A204.1 (cell line): ENCODE results near the gene EPHA3.
"Not testable (repeated sequence)": the region's sequence is repeated elsewhere in the genome, so short reads cannot be mapped to it uniquely, and the experiment has no call there.

Source experiments
- FAIRE-seq: peaks from 2 replicates; lab custom pipeline; 2012; peaks lifted over from hg19 to GRCh38; lab: Jason Lieb, UNC

Gene EPHA3

DNA sequence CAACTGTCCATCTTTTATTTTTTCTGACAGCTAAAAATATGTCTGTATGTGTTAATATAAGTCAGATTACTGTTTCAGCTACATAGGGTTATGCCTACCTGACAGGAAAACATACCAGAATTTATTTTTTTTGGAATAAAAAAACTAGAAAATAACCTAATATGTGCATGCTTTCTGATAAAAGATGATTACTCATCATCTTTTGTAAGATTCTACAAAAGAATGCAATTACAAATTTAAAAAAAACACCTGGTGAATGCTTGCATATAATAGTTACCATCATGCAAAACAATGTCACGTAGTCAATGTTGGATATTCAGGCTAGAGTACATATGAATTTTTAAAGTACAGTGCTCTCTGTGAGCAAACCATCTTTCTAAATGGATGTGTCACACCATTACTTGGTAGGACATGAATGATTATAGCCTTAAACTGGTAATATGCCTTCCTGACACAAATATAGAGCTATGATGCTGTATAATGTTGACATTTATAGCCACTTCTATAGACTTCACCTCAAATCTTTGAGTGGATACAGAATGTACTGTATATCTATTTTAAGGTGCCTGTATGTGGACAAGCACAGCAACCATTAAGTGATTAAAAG is 180.6 kb downstream of the EPHA3 start:
- no peak for FAIRE-seq

DNA sequence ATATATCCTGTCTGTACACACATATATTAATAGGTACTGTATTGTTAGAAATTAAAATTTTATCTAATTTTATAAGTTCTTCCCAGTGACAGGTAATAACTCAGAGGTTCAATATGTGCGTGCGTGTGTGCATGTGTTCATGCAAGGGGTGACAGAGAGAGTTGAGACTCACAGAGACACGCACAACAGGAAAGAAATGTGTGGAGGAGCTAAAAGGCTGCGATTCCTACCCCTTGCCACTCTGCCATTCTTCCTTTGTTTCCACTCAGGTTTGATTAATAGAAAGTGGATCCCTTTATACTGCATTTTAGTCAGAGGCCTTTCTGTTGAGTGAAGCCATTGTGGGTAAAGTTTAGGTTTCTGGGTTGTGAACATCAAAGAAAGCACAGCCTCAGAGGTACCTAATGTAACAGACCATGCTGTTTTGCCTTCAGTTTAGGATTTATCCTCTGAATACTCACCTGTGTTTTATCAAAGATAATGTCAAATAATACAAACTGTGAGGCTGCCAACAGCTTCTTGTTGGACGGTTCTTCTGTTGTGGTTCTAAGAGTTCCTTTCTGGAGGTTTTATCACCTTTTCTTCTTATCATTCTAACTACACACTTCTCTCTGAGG is 182.3 kb downstream of the EPHA3 start:
- no peak for FAIRE-seq

DNA sequence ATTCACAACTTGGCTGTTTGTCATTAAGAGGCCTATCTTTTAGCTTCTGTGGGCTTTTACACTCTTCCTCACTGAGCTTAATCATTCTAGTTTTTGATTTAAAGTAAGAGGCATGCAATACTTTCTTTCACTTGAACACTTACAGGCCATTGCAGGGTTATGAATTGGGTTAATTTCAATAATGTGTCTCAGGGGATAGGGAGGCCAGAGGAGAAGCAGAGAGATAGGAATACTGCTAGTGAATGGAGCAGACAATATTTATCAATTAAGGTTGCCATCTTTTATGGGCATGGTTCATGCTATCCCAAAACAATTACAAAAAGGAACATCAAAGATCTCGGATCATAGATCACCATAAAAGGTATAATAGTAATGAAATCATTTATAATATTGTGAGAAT is 189.8 kb downstream of the EPHA3 start:
- FAIRE-seq = no peak

DNA sequence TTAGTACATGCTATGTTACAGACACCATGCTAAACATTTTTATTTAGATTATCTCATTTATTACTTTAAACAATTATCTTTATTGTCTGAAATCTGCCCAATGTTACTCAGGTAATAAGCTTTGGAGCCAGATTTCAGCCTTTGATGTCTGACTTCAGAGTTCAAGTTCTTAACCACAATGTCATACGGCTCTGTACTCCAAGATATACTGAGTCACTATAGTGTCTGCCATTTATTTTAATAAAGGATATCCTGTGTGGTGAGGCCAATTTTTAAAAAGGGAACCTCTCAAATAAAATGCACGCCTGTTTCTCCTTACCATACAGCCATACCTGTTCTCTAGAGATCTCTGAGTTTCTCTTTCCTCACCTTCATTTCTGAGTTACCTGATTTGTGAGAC is 193.1 kb downstream of the EPHA3 start:
- no peak for FAIRE-seq

GRCh38 chr3:89300981-89301380 is 193.6 kb downstream of the EPHA3 start:
- no peak for FAIRE-seq

DNA sequence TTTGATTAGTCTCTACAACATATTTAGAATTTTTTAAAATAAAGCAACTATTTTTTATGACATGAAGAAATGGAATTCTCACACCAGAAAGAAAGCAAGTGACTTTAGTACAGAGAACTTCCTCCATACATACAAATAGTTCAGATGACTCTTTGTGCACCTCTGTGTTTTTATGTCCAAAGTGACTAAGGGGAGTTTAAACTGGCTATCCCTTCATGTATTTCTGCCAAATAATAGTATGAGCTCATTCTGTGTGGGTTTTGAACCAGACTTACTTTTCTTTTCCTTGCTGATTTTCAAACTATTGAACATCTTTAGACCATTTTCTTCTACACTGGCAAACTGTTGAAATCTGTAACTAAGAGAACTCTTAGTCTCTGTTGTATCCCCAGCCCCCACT is 196.3 kb downstream of the EPHA3 start:
- FAIRE-seq = no peak

- no peak for FAIRE-seq
These were observed 199.1 kb downstream of the EPHA3 start for GRCh38 chr3:89306540-89306939.

DNA sequence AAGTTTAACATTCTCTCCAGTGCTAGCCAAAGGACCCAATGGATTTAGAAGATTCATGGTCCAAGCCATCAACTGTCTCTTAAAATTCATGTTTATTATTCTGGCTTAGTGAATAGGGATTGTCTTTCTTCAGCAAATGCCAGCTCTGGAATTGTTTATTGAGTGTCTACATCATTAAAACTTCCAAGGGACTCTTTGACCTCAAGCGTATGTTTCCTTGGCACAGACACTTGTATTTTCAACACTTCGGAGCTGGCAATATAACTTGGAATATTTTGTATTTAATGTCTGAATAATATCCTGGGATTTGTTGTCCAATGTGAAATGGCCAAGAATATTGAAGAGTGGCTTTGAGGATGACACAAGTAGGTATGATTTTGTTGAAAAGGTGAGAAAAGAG is 204.2 kb downstream of the EPHA3 start:
- FAIRE-seq = no peak

DNA sequence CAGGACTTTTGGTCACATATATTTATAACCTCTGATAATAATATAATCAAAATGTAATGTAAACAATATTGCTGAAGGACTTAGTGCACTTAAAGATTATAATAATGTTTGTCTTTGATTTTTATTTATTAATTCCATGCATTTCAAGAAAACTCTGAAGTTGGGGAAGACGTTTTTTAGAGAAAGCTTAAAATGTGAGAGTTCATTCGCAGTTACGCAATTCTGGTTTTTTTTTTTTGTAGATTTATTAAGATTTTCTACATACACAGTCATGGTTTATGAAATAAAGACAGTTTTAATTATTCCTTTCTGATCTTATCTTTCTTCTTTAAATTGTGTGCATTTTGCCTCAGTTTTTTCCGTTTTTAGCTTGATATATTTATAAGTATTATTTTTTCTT is 204.7 kb downstream of the EPHA3 start:
- FAIRE-seq = no peak

- no peak for FAIRE-seq
These were observed 207.2 kb downstream of the EPHA3 start for GRCh38 chr3:89314454-89315098.

- no peak for FAIRE-seq
These were observed 208.5 kb downstream of the EPHA3 start for GRCh38 chr3:89315750-89316470.

- no peak for FAIRE-seq
These were observed 212.8 kb downstream of the EPHA3 start for GRCh38 chr3:89320186-89320585.

- FAIRE-seq = no peak
These were observed 219.6 kb downstream of the EPHA3 start for GRCh38 chr3:89326997-89327396.

GRCh38 chr3:89332386-89332785 is 225.0 kb downstream of the EPHA3 start:
- FAIRE-seq = no peak

GRCh38 chr3:89332793-89333192 is 225.4 kb downstream of the EPHA3 start:
- FAIRE-seq = no peak

GRCh38 chr3:89335693-89336092 is 228.3 kb downstream of the EPHA3 start:
- FAIRE-seq = no peak

GRCh38 chr3:89340408-89340807 is 233.0 kb downstream of the EPHA3 start:
- no peak for FAIRE-seq

DNA sequence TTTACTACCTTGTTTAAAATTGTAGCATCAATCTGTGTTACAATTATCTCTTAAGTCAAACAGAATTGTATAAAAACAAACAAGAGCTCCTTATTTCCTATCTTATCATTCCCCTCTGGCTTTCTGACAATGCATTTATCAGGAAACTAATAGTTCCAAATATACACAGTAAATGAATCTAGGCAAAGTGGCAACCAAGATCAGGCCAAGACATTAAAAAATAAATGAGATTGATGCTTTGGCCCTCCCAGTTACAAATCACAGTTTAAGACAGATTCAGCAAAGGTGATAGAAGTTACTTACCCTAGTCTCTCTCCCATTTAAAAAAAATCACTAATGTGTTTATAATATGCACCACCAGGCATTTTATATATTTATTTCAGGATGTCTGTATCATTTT is 236.7 kb downstream of the EPHA3 start:
- no peak for FAIRE-seq

GRCh38 chr3:89350935-89351334 is 243.5 kb downstream of the EPHA3 start:
- not testable (repeated sequence) for FAIRE-seq

- FAIRE-seq = no peak
These were observed 246.0 kb downstream of the EPHA3 start for GRCh38 chr3:89353465-89353864.

- FAIRE-seq = no peak
These were observed 250.9 kb downstream of the EPHA3 start for GRCh38 chr3:89358281-89358680.

- no peak for FAIRE-seq
These were observed 252.7 kb downstream of the EPHA3 start for GRCh38 chr3:89360156-89360555.

DNA sequence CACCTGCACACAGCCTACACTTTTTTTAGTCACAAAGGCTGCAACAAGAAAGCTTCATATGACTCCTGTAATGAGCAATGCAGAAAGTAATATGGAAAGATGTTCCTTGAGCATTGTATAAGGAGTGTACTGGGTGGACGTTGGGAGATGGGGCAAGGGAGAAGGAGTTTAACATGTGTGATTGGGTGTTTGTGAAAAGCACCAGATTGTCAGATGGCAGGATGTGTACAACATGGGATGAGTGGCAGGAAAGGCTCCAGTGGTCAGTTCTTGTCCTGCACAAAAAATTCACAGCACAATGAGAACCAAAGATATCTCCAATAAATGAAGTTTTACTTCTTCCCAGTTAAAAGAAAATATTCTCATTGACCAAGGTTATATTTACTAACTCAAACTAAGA is 255.1 kb downstream of the EPHA3 start:
- no peak for FAIRE-seq
